Mucosa of descending colon (tissue), 3 donors: ENCODE measurements around the gene NHS. TPM values are rescaled to one million over a fixed set of nuclear protein-coding genes. Genes with fewer than 3 reads are reported as not detected.

Experiments used
- ATAC-seq: fragments of 200-7000 bp; cut with Tn5 transposase; one replicate; pipeline ENCODE4 v1.9.1; 2020; ENCODE audit warnings: mild to moderate bottlenecking, moderate library complexity
- DNase-seq, 3 donors: peaks; one replicate each; pipeline ENCODE4 v3.0.0-alpha.2; 2020
- H3K36me3 ChIP-seq: fragments of 200-600 bp; one replicate; pipeline ENCODE4 v1.8.0; 2021; ENCODE audit warnings: low read depth, mild to moderate bottlenecking
- H3K4me1 ChIP-seq: fragments of 200-600 bp; one replicate; pipeline ENCODE4 v1.8.0; 2021; ENCODE audit warnings: low read depth, mild to moderate bottlenecking
- H3K4me3 ChIP-seq: fragments of 200-600 bp; one replicate; pipeline ENCODE4 v1.8.0; 2021; ENCODE audit warnings: mild to moderate bottlenecking
- H3K9me3 ChIP-seq: fragments of 200-600 bp; one replicate; pipeline ENCODE4 v1.8.0; 2021; ENCODE audit warnings: mild to moderate bottlenecking
- CTCF ChIP-seq: fragments of 200-600 bp; IDR thresholded peaks from one replicate; pipeline ENCODE4 v1.8.0; 2022; ENCODE audit warnings: antibody characterized with exemption, mild to moderate bottlenecking
- intact Hi-C, 2 donors: fragments of 100-400 bp; cut with DNase I in 1 of 2; cut with micrococcal nuclease in 1 of 2; formaldehyde crosslinking; loops; one replicate each; pipeline versions ENCODE4 v1.11.0 to v1.11.1; 2022; cut with DNase I, micrococcal nuclease
- total RNA-seq, 3 donors: library from RNA; stranded (reverse); fragmentation: NEBNext Ultra II Directional in 2 of 3; extraction: Animal tissue kit (Norgen Biotek cat#: 25700) in 2 of 3; gene quantifications; one replicate each; pipeline versions ENCODE4 v1.2.1 to v1.2.4, GENCODE V29; 2021 to 2023
- donor health status: DM: no; HTN: no; CAD: no; lungs with moderate emphysema.
- donor health status: DM: no; HTN: no; CAD: no.
- donor health status: DM: no; HTN: yes; CAD: no.

NHS gene
- total RNA-seq, 3 donors from 2014 or later: 1.8 to 11.7 (median 2.1) TPM

- ATAC-seq: peak; percentile 62
Measured at GRCh38 chrX:17643528-17643927, 268.5 kb downstream of the NHS start.

GRCh38 chrX:17644001-17644400 lies 269.0 kb downstream of the NHS start:
- Histone ChIP-seq H3K9me3 (no peaks in the 10 kb centered on the region), H3K36me3 (no peaks in the 10 kb centered on the region), H3K4me1 (no peaks in the 10 kb centered on the region), H3K4me3 (no peak overlapping the region)
- DNase-seq (no peak), ATAC-seq (no peak)
- TF ChIP-seq CTCF: no peak
- intact Hi-C loops: no loop called here

More at GRCh38 chrX:17643528-17643927, 268.5 kb downstream of the NHS start:
- DNase-seq: no peak
- Histone ChIP-seq H3K36me3 (no peaks in the 10 kb centered on the region), H3K9me3 (no peaks in the 10 kb centered on the region), H3K4me1 (no peaks in the 10 kb centered on the region), H3K4me3 (no peak overlapping the region)
- intact Hi-C loops: no loop called here
- TF ChIP-seq CTCF: no peak

GRCh38 chrX:17654116-17654515 lies 279.1 kb downstream of the NHS start:
- intact Hi-C loops: no loop called here

GRCh38 chrX:17655211-17656034 lies 280.4 kb downstream of the NHS start:
- intact Hi-C loops: no loop called here
- no peak overlapping the region for H3K4me3 ChIP-seq
- no peaks in the 10 kb centered on the region for H3K9me3 ChIP-seq
- no peak for TF ChIP-seq CTCF
- no peaks in the 10 kb centered on the region for H3K36me3 ChIP-seq
- ATAC-seq: no peak
- no peaks in the 10 kb centered on the region for H3K4me1 ChIP-seq
- DNase-seq: peak in 1 of 3 donors; percentile 42

More at GRCh38 chrX:17654116-17654515, 279.1 kb downstream of the NHS start:
- no peak overlapping the region for H3K4me3 ChIP-seq
- ATAC-seq (no peak), DNase-seq (no peak)
- no peaks in the 10 kb centered on the region for H3K4me1 ChIP-seq
- H3K36me3 ChIP-seq: no peaks in the 10 kb centered on the region
- no peaks in the 10 kb centered on the region for H3K9me3 ChIP-seq
- TF ChIP-seq CTCF: no peak

- Histone ChIP-seq H3K36me3 (no peaks in the 10 kb centered on the region), H3K4me1 (no peaks in the 10 kb centered on the region), H3K9me3 (no peaks in the 10 kb centered on the region), H3K4me3 (no peak overlapping the region)
- ATAC-seq (no peak), DNase-seq (no peak)
- no peak for TF ChIP-seq CTCF
- intact Hi-C loops: no loop called here
Measured at GRCh38 chrX:17656035-17656418, 281.0 kb downstream of the NHS start.
